Stimulated activated CD4-positive, alpha-beta T cell treated with anti-CD3 and anti-CD28 coated beads, TNF-alpha, amount 100 ng/mL, for 24 hours (primary cell): ENCODE data around the gene STX3.
"Not testable (repeated sequence)": the region's sequence is repeated elsewhere in the genome, so short reads cannot be mapped to it uniquely, and the experiment has no call there.

Source experiments
- DNase-seq, 3 experiments: peaks; one replicate each; pipeline ENCODE4 v3.0.0-alpha.2; 2020; ENCODE audit warnings: low read depth in 3 of 3

The STX3 gene

DNA sequence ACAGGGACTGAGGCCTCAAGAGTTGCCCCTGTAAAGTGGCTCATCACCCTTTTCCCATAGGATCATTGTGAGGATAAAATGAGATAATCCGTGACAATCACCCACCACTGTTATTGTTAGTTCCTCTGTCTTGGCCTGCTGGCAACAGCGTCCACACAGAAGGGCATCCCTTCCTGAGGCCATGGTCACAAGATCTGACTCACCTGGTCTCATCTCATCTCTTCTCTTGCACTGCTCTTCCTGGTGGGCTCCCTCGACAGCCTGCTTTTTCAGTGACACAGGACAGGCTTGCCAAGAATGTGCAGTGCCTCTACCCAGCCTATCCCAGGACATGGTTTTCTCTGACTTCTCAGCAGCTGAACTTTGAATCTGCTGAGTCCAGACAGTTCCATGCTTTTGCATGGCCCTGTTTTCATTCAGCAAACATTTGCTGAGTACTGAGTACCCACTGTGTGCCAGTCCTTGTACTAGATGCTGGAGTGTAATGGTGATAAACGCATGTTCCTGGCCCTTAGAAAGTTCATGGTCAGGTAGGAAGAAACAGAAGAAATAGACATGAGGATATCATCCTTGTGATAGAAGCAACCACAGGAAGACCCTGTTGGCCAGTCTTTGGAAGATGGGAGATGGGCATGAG, 3.3 kb downstream of the STX3 start:
- no peak for DNase-seq

- DNase-seq = no peak
Measured at GRCh38 chr11:59759900-59760299, 4.7 kb downstream of the STX3 start.

GRCh38 chr11:59760771-59761170, 5.6 kb downstream of the STX3 start:
- DNase-seq = no peak

- no peak for DNase-seq
Measured at GRCh38 chr11:59761993-59762392, 6.8 kb downstream of the STX3 start.

- DNase-seq = no peak
Measured at GRCh38 chr11:59765068-59765735, 10.0 kb downstream of the STX3 start.

DNA sequence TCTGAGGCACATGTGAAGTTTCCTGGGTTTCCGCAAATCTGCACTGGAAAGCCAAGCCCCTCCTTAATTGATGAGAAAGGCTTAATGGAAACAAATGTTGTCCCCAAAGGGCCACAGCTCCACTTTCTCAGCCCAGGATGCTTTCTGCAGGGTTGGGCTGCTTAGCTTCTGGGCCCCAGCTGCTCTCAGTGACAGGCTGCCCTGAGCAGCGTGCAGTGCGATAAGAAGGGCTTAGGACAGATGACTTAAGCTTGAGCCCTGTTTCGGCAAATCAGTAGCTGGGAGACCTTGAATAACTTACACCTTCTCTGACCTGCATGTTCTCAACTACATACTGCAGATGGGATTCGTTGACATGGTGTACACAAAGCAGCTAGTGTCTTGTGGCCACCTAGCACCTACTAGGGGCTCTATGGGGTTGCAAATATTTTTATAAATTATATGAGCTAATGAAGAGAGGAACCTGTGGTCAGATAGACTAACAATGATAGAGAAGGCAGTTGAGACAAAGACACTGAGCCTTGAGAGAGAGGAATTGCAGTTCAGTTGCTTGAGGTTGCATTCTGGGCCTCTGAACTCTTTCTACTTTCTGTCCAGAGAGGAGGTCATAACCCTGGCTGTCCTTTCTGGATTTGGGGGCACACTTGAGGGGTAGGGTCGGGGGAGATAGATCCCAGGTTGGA, 11.5 kb downstream of the STX3 start:
- DNase-seq = no peak

- DNase-seq = no peak
Measured at GRCh38 chr11:59767225-59767611, 12.0 kb downstream of the STX3 start.

- no peak for DNase-seq
Measured at GRCh38 chr11:59769111-59769510, 13.9 kb downstream of the STX3 start.

- DNase-seq = no peak
Measured at GRCh38 chr11:59769828-59770227, 14.7 kb downstream of the STX3 start.

GRCh38 chr11:59770319-59770718, 15.1 kb downstream of the STX3 start:
- no peak for DNase-seq

- DNase-seq = no peak
Measured at GRCh38 chr11:59770869-59771268, 15.7 kb downstream of the STX3 start.

GRCh38 chr11:59771605-59772004, 16.4 kb downstream of the STX3 start:
- no peak for DNase-seq

DNA sequence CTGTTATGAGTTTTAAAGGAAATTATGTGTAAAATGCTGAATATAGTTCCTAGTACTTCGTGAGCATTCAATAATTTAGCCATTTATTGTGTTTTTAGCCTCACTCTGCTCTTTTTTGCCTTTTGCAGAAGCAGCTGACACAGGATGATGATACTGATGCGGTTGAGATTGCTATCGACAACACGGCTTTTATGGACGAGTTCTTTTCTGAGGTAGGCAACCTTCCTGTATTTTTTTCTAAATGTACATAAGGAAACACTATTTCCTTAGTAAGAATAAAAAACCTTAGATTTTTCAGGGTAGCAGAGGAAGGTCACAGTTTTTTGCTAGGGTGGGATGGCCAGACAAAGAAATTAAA, 17.9 kb downstream of the STX3 start:
- DNase-seq = no peak

- DNase-seq = no peak
Measured at GRCh38 chr11:59776210-59777066, 21.3 kb downstream of the STX3 start.

DNA sequence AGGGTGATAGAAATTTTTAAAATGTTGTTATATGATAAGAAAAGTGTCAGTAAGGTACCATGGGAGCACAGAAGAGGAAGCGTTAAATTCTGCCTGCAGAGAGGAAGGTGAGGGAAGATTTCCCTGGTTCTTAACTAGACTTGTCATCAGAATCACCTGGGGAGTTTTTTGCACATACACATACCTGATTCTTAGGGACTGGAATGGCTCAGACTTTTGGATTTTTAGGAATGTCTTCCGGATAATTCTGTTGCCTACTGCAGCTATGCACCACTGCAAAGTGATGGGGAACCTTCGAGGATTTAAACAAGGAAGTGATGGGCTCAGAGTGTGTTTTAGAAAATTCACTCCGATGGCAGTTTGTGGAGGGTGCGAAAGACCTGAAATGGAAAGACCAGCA, 21.9 kb downstream of the STX3 start:
- DNase-seq = no peak

- DNase-seq = no peak
Measured at GRCh38 chr11:59778122-59778521, 22.9 kb downstream of the STX3 start.

- no peak for DNase-seq
Measured at GRCh38 chr11:59779487-59779886, 24.3 kb downstream of the STX3 start.

DNA sequence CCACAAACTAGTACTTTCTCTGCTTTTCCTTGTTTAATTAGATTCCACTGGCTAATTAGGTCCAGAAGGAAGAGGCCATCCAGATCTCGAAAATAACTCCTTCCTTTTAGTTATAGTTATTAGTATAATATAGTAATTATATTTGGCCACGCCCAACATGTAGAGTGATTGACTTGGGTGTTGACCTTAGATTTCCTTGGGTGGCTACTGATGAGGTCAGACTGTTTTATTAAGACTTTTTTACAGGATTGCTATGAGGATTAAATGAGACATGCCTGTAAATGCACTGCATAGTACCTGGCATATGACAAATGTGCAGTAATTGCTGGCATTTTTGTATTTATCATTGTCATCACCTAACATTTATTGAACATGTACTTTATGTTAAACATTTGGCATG, 26.9 kb downstream of the STX3 start:
- DNase-seq = no peak

- DNase-seq = no peak
Measured at GRCh38 chr11:59783632-59784090, 28.5 kb downstream of the STX3 start.

DNA sequence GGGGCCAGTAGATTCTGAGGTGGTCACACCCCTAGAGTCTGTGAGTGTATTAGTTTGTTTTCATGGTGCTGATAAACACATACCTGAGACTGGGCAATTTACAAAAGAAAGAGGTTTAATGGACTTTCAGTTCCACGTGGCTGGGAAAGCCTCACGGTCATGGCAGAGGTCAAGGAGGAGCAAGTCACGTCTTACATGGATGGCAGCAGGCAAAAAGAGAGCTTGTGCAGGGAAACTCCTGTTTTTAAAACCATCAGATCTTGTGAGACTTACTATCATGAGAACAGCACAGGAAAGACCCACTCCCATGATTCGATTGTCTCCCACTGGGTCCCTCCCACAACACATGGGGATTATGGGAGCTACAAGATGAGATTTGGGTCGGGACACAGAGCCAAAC, 29.3 kb downstream of the STX3 start:
- not testable (repeated sequence) for DNase-seq

GRCh38 chr11:59785818-59786217, 30.6 kb downstream of the STX3 start:
- DNase-seq = no peak

GRCh38 chr11:59787255-59787588, 32.0 kb downstream of the STX3 start:
- no peak for DNase-seq
